ENCODE data around the gene SFTPB.
A peak's percentile ranks its signal among the peaks of the same experiment; 100 is the strongest.
"Not testable (repeated sequence)": the region's sequence is repeated elsewhere in the genome, so short reads cannot be mapped to it uniquely, and the experiment has no call there.

Gene SFTPB

DNA sequence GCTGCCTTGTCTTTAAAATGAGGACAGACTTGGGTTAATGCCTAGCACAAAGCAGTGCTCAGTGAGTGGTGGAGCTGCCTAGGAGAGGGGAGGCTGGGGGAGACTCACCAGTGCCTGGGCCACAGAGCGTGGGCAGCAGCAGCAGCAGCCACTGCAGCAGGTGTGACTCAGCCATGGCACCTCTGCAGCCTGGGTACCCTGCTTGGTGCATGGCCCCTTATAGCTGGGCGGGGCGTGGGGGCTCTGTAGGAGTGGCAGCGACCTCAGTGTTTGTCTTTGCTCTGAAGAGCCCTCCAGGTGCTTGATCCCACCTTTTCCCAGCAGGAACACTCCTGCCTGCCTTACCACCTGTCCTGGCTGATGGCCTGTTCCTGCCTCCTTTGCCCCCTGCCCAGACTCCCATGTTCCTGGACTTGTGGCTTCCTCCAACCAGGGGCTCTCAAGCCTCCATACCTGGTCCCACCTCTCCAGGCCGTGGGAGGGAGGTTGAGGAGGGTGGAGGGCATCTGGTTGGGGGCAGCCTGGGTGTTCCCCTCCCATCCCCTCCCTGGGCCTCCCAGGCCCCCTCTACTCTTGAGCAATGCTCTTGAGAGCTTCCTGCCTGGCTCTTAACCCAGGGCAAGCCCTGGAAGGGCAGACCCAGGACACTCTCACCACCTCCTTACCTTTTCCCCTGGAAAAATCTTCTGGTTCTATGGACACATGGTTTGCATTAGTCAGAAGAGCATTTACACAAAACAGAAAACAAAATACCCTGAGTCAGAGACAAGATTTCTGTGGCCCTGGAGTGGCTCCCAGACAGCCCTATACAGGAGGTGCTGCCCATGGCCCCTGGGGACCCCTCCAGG, at the start of gene SFTPB:
Gene SFTPB, minus strand, starts transcription at position 191 of the 848 bp plus-strand sequence. Its CDS starts 16 bp downstream, at position 175.
- DNase-seq, result no peak

DNA sequence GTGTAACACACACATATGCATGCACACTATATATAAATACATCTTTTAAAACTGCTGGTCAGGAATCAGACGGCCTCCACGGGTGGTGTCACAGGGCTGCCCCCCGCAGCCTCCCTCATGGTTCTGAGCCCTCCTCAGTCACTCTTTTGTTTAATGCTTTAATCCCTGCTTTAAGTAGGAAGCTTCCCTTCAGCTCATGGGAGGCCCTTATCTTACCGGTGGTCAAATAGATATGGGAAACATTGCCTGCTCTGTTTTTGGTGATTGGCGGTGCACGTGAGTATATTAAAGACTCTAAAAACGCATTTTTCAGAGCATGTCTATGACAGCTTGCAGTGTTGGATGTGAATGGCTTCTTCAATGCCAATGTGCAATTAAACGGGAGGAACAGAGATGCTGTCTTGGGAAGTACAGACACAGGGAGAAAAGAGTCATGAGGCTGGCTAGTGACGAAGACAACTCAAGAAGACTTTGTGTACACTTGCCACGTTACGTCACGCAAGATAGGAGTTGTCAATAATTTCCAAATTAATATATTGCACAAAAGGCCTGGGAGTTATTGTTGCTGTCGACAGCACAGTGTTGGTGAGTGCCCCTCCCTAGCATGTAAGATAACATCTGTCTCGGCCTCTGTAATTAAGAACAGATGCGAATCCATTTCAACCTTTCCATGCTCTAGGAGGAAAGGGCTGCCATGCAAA, 49.5 kb upstream of the SFTPB start:
- no peak for DNase-seq

- DNase-seq, result no peak
These were observed 48.4 kb upstream of the SFTPB start for GRCh38 chr2:85716346-85716914.

GRCh38 chr2:85714841-85715240, 46.8 kb upstream of the SFTPB start:
- no peak for DNase-seq

GRCh38 chr2:85714421-85714820, 46.4 kb upstream of the SFTPB start:
- not testable (repeated sequence) for DNase-seq

GRCh38 chr2:85713836-85714235, 45.8 kb upstream of the SFTPB start:
- DNase-seq, result no peak

GRCh38 chr2:85712849-85713612, 45.0 kb upstream of the SFTPB start:
- DNase-seq, result no peak

DNA sequence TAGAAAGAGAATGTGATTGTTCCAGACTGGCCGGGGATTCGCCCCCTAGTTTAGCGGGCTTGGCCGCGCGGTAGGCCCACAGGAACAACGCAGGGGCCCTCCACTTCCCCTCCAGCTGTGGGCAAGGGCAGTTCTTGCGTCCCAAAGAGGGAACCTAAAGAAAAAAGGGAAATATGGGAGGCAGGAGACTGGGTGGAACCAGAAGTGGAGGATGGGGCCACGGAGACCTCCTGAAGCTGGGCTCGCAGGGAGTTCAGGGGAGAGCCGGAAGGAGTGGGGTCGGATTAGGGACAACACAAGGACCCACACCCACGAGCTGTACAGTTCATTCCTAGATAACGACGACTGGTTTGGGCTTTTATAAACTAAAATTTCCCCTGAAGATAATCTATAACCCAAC, 44.3 kb upstream of the SFTPB start:
- DNase-seq, result no peak

DNA sequence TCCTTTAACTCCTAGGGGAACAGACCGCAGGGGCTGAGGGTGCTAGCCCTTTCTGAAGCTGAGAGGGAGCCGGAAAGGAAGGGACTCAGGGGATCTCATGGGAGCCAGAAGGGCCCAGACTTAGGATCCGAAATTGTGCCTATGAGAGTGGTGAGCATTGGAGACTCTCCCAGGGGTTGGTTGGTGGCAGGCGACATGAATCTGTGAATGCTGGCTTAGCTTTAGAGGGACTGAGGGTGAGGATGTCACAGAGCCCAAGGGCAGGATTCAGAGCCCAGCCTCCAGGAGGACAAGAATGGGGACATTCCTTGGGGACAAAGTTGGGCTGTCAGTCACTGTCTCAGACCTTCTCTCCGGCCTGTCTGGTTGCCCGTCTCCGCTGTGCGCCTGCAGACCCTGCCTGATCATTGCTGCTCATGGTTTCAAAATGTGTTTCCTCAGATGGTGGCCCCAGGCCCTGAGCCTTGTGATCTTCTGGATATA, 43.6 kb upstream of the SFTPB start:
- DNase-seq, result no peak

GRCh38 chr2:85710687-85711577, 42.9 kb upstream of the SFTPB start:
- no peak for DNase-seq

GRCh38 chr2:85709401-85709811, 41.4 kb upstream of the SFTPB start:
- DNase-seq, result no peak

DNA sequence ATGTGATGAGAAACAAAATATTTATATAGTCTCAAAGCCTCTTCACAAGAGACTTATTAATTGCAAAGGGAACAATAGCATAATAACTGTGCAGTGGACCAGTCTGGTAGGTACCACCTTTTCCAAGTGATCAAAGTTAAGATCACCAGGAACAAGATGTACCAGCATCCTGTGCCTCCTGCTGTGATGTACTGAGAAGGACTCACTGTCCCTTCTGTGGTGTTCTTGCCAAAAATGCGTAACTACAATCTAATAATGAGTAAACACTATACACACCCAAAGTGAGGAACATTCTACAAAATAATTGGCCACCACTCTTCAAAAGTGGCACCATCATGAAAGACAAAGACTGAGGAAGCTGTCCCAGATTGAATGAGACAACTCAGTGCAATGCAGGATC, 40.6 kb upstream of the SFTPB start:
- DNase-seq, result no peak

GRCh38 chr2:85707304-85707703, 39.3 kb upstream of the SFTPB start:
- DNase-seq, result peak; percentile 59

GRCh38 chr2:85706599-85707296, 38.7 kb upstream of the SFTPB start:
- no peak for DNase-seq

DNA sequence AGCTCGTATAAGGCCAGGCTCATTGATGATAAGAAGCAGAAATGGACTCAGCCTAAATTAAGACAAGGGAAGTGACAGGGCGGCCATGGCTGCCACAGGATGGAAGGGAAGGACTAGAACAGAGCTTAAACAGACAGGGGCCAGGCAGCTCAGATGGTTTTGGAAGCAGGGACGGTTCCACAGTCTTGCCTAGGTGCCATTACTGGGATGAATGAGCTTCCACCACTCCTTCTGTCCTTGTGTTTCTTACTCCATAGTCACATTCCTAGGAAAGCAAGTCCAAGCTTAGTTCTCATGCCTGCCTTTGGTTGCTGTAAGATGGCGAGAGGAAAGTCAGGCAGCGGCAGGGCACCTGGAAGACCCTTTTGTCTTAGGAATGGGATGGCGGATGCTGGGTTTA, 38.1 kb upstream of the SFTPB start:
- DNase-seq, result no peak

DNA sequence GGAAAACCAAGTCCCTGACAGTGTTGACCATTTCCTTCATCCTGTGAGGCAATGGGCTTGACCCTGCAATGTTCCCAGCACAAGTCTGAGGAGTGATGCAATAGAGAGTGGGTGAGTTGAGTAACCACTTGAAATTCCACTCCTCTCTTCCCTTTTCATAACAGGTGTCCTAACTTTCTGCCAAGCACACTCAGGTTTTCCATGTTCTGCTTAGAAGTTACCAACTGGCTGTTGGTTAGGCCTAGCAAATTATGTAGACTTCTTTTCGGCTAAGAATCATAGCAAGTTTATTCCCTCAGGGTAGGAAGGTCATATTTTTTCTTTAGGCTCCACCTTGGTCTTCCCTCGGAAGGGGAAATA, 37.7 kb upstream of the SFTPB start:
- DNase-seq, result no peak

DNA sequence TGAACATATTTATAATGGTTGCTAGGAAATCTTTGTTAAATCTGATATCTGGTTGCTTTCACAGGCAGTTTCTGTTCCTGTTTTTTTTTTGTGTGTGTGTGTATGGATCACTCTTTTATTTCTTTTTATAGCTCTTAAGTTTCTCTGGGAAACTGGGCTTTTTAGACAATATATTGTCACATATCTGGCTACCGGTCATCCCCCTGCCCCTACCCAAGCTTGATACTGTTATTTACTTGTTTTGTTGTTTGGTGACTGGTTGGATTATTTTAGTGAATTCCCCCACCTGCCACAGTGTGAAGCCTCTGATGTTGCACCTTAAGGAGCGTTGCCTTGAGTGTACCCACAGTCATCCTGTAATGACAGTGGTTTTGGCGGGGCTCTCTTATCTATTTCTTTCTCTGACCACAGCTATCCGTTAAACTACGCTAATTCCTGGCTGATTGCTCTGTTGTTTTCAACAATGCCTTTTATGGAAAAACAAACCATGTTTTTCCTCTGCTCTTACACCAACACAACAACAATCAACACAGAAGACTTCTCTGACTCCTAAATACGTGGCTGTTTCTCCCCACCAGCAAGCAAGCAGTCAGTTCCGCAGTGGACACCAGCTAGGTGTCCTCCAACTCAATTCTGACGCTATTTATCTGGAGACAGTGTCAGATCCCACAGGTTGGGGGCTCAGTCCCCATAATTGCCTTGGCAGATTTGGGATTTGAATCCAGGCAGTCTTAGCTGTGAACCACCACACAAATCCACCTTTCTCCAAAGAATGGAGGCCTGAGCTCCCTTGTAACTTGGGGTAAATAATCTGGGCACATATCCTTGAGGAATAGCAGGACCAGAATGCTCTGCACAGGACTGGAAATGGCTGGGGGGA, 37.0 kb upstream of the SFTPB start:
- DNase-seq, result no peak

- no peak for DNase-seq
These were observed 36.0 kb upstream of the SFTPB start for GRCh38 chr2:85704038-85704437.

DNA sequence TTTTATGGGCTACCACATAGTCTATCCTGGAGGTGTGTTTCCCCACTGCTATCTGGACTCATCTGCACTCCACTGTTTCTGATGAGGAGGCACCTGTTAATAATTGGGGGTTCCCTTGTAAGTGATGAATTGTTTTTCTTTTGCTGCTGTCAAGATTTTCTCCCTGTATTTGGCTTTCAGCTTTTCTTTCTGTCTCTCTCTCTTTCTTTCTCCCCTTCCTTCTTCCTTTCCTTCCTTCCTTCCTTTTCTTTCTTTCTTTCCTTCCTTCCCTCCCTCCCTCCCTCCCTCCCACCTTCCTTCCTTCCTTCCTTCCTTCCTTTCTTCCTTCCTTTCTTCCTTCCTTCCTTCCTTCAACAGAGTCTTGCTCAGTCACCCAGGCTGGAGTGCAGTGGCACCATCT, 35.3 kb upstream of the SFTPB start:
- DNase-seq, result no peak

DNA sequence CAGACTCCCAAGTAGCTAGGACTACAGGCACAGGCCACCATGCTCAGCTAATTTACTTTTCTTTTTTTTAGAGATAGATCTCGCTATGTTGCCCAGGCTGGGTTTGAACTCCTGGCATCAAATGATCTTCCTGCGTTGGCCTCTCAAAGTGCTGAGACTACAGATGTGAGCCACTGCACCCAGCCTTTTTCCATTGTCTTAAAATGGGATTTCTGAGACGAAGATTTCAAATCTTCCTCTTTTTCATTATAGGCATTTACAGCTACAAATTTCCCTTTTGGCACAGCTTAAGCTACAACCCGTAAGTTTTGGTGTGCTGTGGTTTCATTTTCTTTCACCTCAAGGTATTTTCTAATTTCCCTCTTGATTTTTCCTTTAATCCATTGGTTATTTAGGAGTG, 34.8 kb upstream of the SFTPB start:
- no peak for DNase-seq
